ENCODE measurements around the gene UGT1A8. TPM values are rescaled to one million over a fixed set of nuclear protein-coding genes. Genes with fewer than 3 reads are reported as not detected.

Gene UGT1A8
- polyA plus RNA-seq, 2 of the 4 experiments (the other 2 are of a cell fraction), result 0.22 TPM; not detected in 1

DNA sequence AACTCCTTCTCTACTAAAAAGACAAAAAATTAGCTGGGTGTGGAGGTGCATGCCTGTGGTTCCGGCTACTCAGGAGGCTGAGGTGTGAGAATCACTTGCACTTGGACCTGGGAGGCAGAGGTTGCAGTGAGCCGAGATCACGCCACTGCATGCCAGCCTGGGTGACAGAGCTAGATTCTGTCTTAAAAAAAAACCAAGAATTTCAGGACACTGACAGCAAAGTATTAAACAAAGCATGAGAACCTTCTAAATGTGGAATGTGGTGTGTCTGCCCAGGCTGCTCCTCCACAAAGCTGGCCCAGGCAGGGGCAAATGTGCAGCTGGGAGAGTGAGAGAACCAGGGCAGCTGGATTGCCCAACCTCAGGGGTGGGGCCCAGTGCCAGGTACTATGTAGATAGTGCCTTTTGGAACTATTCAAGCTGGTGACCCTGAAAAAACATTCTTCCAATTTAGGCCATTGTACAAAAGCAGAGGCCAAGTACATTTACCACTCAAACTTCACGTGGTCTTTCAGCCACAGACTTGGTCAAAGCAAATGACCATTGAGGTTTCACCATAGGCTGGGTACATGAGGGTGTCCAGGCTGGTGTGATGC lies 88.6 kb downstream of the UGT1A8 start (continued):
- TF ChIP-seq CHD4 (IDR thresholded peaks at IDR 0.05; ENCODE audit: borderline replicate concordance), result no peak
- no peak for TF ChIP-seq ZFP36 (IDR thresholded peaks at IDR 0.05; ENCODE audit: borderline replicate concordance, partially characterized antibody)
- no peak for TF ChIP-seq CHD2 (IDR thresholded peaks at IDR 0.05; ENCODE audit: low read length, partially characterized antibody)
- TF ChIP-seq CBX2 (IDR thresholded peaks at IDR 0.05; ENCODE audit: borderline replicate concordance, low read depth), result no peak
- TF ChIP-seq MAZ (IDR thresholded peaks at IDR 0.05; ENCODE audit: borderline replicate concordance, low read depth, low read length), result no peak
- TF ChIP-seq KDM5A (IDR thresholded peaks at IDR 0.05), result no peak
- TF ChIP-seq, protein P1, sequence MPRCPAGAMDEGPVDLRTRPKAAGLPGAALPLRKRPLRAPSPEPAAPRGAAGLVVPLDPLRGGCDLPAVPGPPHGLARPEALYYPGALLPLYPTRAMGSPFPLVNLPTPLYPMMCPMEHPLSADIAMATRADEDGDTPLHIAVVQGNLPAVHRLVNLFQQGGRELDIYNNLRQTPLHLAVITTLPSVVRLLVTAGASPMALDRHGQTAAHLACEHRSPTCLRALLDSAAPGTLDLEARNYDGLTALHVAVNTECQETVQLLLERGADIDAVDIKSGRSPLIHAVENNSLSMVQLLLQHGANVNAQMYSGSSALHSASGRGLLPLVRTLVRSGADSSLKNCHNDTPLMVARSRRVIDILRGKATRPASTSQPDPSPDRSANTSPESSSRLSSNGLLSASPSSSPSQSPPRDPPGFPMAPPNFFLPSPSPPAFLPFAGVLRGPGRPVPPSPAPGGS (IDR thresholded peaks at IDR 0.05), result 0 out of 3 replicates have a peak, but pooled peaks have one; percentile 22
- TF ChIP-seq GATA3 (IDR thresholded peaks at IDR 0.05; ENCODE audit: borderline replicate concordance), result no peak
- TF ChIP-seq RARB (CRISPR knock-in tag; IDR thresholded peaks at IDR 0.05), result no peak
- TF ChIP-seq RFX5 (IDR thresholded peaks at IDR 0.05), result no peak
- TF ChIP-seq, protein P2, sequence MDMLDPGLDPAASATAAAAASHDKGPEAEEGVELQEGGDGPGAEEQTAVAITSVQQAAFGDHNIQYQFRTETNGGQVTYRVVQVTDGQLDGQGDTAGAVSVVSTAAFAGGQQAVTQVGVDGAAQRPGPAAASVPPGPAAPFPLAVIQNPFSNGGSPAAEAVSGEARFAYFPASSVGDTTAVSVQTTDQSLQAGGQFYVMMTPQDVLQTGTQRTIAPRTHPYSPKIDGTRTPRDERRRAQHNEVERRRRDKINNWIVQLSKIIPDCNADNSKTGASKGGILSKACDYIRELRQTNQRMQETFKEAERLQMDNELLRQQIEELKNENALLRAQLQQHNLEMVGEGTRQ (IDR thresholded peaks at IDR 0.05), result no peak
- 0 out of 5 replicates have a peak, but pooled peaks of 1 of the 2 experiments have one; percentile 16 for TF ChIP-seq EP300 (IDR thresholded peaks at IDR 0.05)
- no peak for TF ChIP-seq NR3C1 (IDR thresholded peaks at IDR 0.05)
- no peak for TF ChIP-seq TFCP2L1 (CRISPR knock-in tag; IDR thresholded peaks at IDR 0.05)
- no peak for TF ChIP-seq RAD21 (conservative IDR thresholded peaks at IDR 0.05 in 1 of 2, IDR thresholded peaks at IDR 0.05 in 1 of 2)
- TF ChIP-seq, protein P3, sequence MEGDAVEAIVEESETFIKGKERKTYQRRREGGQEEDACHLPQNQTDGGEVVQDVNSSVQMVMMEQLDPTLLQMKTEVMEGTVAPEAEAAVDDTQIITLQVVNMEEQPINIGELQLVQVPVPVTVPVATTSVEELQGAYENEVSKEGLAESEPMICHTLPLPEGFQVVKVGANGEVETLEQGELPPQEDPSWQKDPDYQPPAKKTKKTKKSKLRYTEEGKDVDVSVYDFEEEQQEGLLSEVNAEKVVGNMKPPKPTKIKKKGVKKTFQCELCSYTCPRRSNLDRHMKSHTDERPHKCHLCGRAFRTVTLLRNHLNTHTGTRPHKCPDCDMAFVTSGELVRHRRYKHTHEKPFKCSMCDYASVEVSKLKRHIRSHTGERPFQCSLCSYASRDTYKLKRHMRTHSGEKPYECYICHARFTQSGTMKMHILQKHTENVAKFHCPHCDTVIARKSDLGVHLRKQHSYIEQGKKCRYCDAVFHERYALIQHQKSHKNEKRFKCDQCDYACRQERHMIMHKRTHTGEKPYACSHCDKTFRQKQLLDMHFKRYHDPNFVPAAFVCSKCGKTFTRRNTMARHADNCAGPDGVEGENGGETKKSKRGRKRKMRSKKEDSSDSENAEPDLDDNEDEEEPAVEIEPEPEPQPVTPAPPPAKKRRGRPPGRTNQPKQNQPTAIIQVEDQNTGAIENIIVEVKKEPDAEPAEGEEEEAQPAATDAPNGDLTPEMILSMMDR (IDR thresholded peaks at IDR 0.05), result no peak
- TF ChIP-seq FOXS1 (CRISPR knock-in tag; IDR thresholded peaks at IDR 0.05), result no peak
- no peak for TF ChIP-seq SREBF2 (IDR thresholded peaks at IDR 0.05)
- no peak for TF ChIP-seq JUN (IDR thresholded peaks at IDR 0.05)
- no peak for TF ChIP-seq ESRRA (IDR thresholded peaks at IDR 0.05; ENCODE audit: borderline replicate concordance, low read length)
- TF ChIP-seq FOSL2 (IDR thresholded peaks at IDR 0.05), result no peak
- TF ChIP-seq FOSL2 (CRISPR knock-in tag; IDR thresholded peaks at IDR 0.05), result no peak; the same call in 1 of the 2 replicates
- TF ChIP-seq KDM1A (IDR thresholded peaks at IDR 0.05; ENCODE audit: low read depth), result no peak

DNA sequence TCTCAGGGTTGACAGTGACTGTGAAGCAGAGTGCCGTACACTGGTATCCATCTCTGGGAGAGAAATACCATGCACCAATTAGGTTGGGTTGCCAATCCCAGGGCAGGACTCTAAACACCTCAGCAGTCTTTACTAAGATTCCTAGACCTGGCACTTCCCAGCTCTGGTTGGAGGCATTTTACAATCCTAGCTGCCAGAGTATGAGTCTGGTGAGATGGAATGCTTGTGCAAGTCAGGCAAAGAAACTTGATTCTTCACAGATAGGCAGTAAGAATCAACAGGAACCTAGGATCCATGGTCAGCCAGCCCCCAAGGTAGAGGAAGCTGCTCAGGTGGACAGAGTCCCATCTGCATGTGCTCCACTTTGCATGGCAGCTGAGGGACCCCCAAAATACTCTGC lies 89.3 kb downstream of the UGT1A8 start:
- Histone ChIP-seq H3K27ac (peak overlapping the region; percentile 98 to 100), H3K4me1 (peaks cover 65% of the 10 kb centered on the region)
- CTCF ChIA-PET, result interaction anchor here (1.6 to 2.2 kb wide), 4 partner anchors 9 to 258 kb away, joined by 5 to 11 read pairs (median 8); no protein-coding TSS in a partner anchor

More for the DNA sequence above, 89.3 kb downstream of the UGT1A8 start:
- FAIRE-seq (no peak), ATAC-seq (peak; percentile 48 to 69; a peak in 5 of 6 replicates), DNase-seq (ENCODE audit: low read depth in 1 of 2, low spot score in 1 of 2) (peak in 1 of 2 experiments; percentile 72)
- POLR2A ChIA-PET, result interaction anchor here (0.5 to 2.1 kb wide), 4 partner anchors 126 to 750 kb away, joined by 3 to 7 read pairs (median 4); partner anchors contain the start of gene USP40
- WGBS (ENCODE audit: missing lambda C conversion rate), result 44% methylated on average over 1 of the region's 1 CpG
- TF ChIP-seq ZC3H11A (IDR thresholded peaks at IDR 0.05) (no peak), NFE2L2 (conservative IDR thresholded peaks at IDR 0.05; ENCODE audit: low read length) (no peak), HOXB13 (CRISPR knock-in tag; IDR thresholded peaks at IDR 0.05; ENCODE audit: low read depth) (0 out of 2 replicates have a peak, but pooled peaks have one; percentile 30), CHD2 (IDR thresholded peaks at IDR 0.05; ENCODE audit: low read length, partially characterized antibody) (no peak), RAD21 (conservative IDR thresholded peaks at IDR 0.05 in 1 of 2, IDR thresholded peaks at IDR 0.05 in 1 of 2) (0 out of 5 replicates have a peak, but pooled peaks of 1 of the 2 experiments have one; percentile 4), GATA3 (IDR thresholded peaks at IDR 0.05; ENCODE audit: borderline replicate concordance) (peak; percentile 60), JUN (IDR thresholded peaks at IDR 0.05) (0 out of 5 replicates have a peak, but pooled peaks of 1 of the 2 experiments have one; percentile 19), KDM5A (IDR thresholded peaks at IDR 0.05) (no peak), NPAS2 (CRISPR knock-in tag; IDR thresholded peaks at IDR 0.05; ENCODE audit: borderline replicate concordance) (no peak), SMC3 (IDR thresholded peaks at IDR 0.05) (no peak), CBX2 (IDR thresholded peaks at IDR 0.05; ENCODE audit: borderline replicate concordance, low read depth) (no peak), POLR2A (IDR thresholded peaks at IDR 0.05; ENCODE audit: low read length) (no peak), NR3C1 (IDR thresholded peaks at IDR 0.05) (no peak), CEBPB (IDR thresholded peaks at IDR 0.05) (peak in 1 of 2 experiments; percentile 61; a peak in 1 of 4 replicates), SREBF2 (IDR thresholded peaks at IDR 0.05) (no peak), CHD4 (IDR thresholded peaks at IDR 0.05; ENCODE audit: borderline replicate concordance) (no peak), MYC (IDR thresholded peaks at IDR 0.05; ENCODE audit: borderline replicate concordance, low read length) (no peak), HEYL (CRISPR knock-in tag; IDR thresholded peaks at IDR 0.05) (no peak)
- TF ChIP-seq, protein P4, sequence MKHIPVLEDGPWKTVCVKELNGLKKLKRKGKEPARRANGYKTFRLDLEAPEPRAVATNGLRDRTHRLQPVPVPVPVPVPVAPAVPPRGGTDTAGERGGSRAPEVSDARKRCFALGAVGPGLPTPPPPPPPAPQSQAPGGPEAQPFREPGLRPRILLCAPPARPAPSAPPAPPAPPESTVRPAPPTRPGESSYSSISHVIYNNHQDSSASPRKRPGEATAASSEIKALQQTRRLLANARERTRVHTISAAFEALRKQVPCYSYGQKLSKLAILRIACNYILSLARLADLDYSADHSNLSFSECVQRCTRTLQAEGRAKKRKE (CRISPR knock-in tag; IDR thresholded peaks at IDR 0.05; ENCODE audit: low read depth), result 0 out of 2 replicates have a peak, but pooled peaks have one; percentile 13
- TF ChIP-seq, protein P1 (IDR thresholded peaks at IDR 0.05), result no peak
- Histone ChIP-seq H3K4me3 (no peak overlapping the region), H3K4me2 (peak overlapping the region; percentile 47), H3K9me3 (peaks cover 43% of the 10 kb centered on the region)

All from A549 (cell line).